ENCODE measurements around the gene TMED9. TPM values are rescaled to one million over a fixed set of nuclear protein-coding genes. Genes with fewer than 3 reads are reported as not detected.
"Not testable (repeated sequence)": the region's sequence is repeated elsewhere in the genome, so short reads cannot be mapped to it uniquely, and the experiment has no call there.

Gene TMED9
- total RNA-seq, 1 experiment from 2014 or later: 133 TPM

GRCh38 chr5:177557796-177558195, 34.2 kb upstream of the TMED9 start:
- H3K4me2 ChIP-seq (ENCODE audit: low read length): no peak overlapping the region
- CTCF ChIA-PET: no interaction called here
- ATAC-seq: no peak

GRCh38 chr5:177559446-177559941, 32.5 kb upstream of the TMED9 start:
- H3K27ac ChIP-seq (ENCODE audit: low read depth, low read length); BruUV-seq (replicated peaks); H3K36me3 ChIP-seq (ENCODE audit: control insufficient read depth in 1 of 2, insufficient read depth in 2 of 2, low read length in 2 of 2); ATAC-seq; RAD21 ChIA-PET (ENCODE audit: low non-redundant PET in 1 of 2, low total read pairs in 2 of 2, uncharacterized antibody in 2 of 2, unreplicated experiment in 2 of 2); H3K27me3 ChIP-seq (ENCODE audit: insufficient read depth, low read length); POLR2A ChIA-PET; H2AFZ ChIP-seq (ENCODE audit: low read depth, low read length, poor library complexity, severe bottlenecking); H3K4me3 ChIP-seq (replicated peaks in 1 of 2; ENCODE audit: low read depth in 1 of 2, low read length in 2 of 2); H4K20me1 ChIP-seq (ENCODE audit: insufficient read depth); H3K9me2 ChIP-seq (ENCODE audit: insufficient read depth); H3K4me2 ChIP-seq (ENCODE audit: low read length); DNase-seq (ENCODE audit: low read depth, low spot score); H3K79me2 ChIP-seq (ENCODE audit: insufficient read depth, low read length); CTCF ChIA-PET; H3K9ac ChIP-seq (ENCODE audit: low read length); intact Hi-C loops (cut with micrococcal nuclease): not testable (repeated sequence)
- Histone ChIP-seq H3K4me1 (ENCODE audit: control insufficient read depth in 1 of 2, insufficient read depth in 2 of 2, low read length in 2 of 2) (peaks cover 4 to 12% of the 10 kb centered on the region in 2 experiments; a peak in 2 of 4 replicates), H3K9me3 (ENCODE audit: control insufficient read depth in 1 of 2, insufficient read depth in 1 of 2, low read depth in 1 of 2, low read length in 2 of 2) (peaks cover 6 to 10% of the 10 kb centered on the region in 2 experiments; a peak in 3 of 4 replicates)

More at GRCh38 chr5:177557796-177558195, 34.2 kb upstream of the TMED9 start:
- no TSS peak for BruUV-seq (replicated peaks)
- TF ChIP-seq EGR1 (IDR thresholded peaks at IDR 0.05; ENCODE audit: low read depth) (no peak), ATF3 (IDR thresholded peaks at IDR 0.05) (no peak), MAX (IDR thresholded peaks at IDR 0.05) (no peak)
- Histone ChIP-seq H2AFZ (ENCODE audit: low read depth, low read length, poor library complexity, severe bottlenecking) (no peak overlapping the region), H3K9ac (ENCODE audit: low read length) (no peak overlapping the region), H3K27ac (ENCODE audit: low read depth, low read length) (no peak overlapping the region), H3K9me3 (ENCODE audit: control insufficient read depth in 1 of 2, insufficient read depth in 1 of 2, low read depth in 1 of 2, low read length in 2 of 2) (peaks cover 6 to 8% of the 10 kb centered on the region in 2 experiments; a peak in 3 of 4 replicates), H3K4me3 (replicated peaks in 1 of 2; ENCODE audit: low read depth in 1 of 2, low read length in 2 of 2) (no peak overlapping the region), H4K20me1 (ENCODE audit: insufficient read depth) (no peaks in the 10 kb centered on the region), H3K79me2 (ENCODE audit: insufficient read depth, low read length) (peaks cover 11% of the 10 kb centered on the region), H3K27me3 (ENCODE audit: insufficient read depth, low read length) (no peaks in the 10 kb centered on the region), H3K36me3 (ENCODE audit: control insufficient read depth in 1 of 2, insufficient read depth in 2 of 2, low read length in 2 of 2) (no peaks in the 10 kb centered on the region), H3K9me2 (ENCODE audit: insufficient read depth) (no peaks in the 10 kb centered on the region), H3K4me1 (ENCODE audit: control insufficient read depth in 1 of 2, insufficient read depth in 2 of 2, low read length in 2 of 2) (peaks cover 10 to 20% of the 10 kb centered on the region in 2 experiments; a peak in 3 of 4 replicates)
- DNase-seq (ENCODE audit: low read depth, low spot score): no peak
- ChIA-PET RAD21 (ENCODE audit: low non-redundant PET in 1 of 2, low total read pairs in 2 of 2, uncharacterized antibody in 2 of 2, unreplicated experiment in 2 of 2) (no interaction called here), POLR2A (no interaction called here)
- intact Hi-C loops (cut with micrococcal nuclease): no loop called here
